ENCODE results near the gene UGT1A10.

GRCh38 chr2:233813236-233814055, 177.2 kb downstream of the UGT1A10 start:
- no peak for TF ChIP-seq POLR2AphosphoS5 (IDR thresholded peaks at IDR 0.05; ENCODE audit: low read depth, low read length)
- no peak for TF ChIP-seq TAF1 (IDR thresholded peaks at IDR 0.05; ENCODE audit: low read depth, low read length)
- no peak for TF ChIP-seq POLR2A (IDR thresholded peaks at IDR 0.05; ENCODE audit: low read depth, low read length)
- TF ChIP-seq SPI1 (IDR thresholded peaks at IDR 0.05; ENCODE audit: low read depth, low read length), result no peak
- TF ChIP-seq PAX5 (IDR thresholded peaks at IDR 0.05; ENCODE audit: insufficient read depth, low read length, severe bottlenecking), result no peak
